Kidney (tissue), 14 donors: ENCODE measurements around the gene SIGLEC12. TPM values are rescaled to one million over a fixed set of nuclear protein-coding genes. Genes with fewer than 3 reads are reported as not detected.

Experiments used
- DNase-seq, 5 donors: peaks; one replicate each; pipeline ENCODE4 v3.0.0-alpha.2; 2013 to 2020
- FAIRE-seq: peaks from 2 replicates; lab custom pipeline; 2012; peaks lifted over from hg19 to GRCh38; lab: Jason Lieb, UNC
- H3K27ac ChIP-seq, 2 donors: one replicate each; pipeline ENCODE4 v1.7.0; 2013; ENCODE audit warnings: low read depth in 2 of 2, low read length in 2 of 2, inconsistent platforms in 1 of 2
- H3K27me3 ChIP-seq: one replicate; pipeline ENCODE4 v1.7.1; 2013; ENCODE audit warnings: low read length, inconsistent platforms; ENCODE audit not compliant: control insufficient read depth, insufficient read depth
- H3K36me3 ChIP-seq, 3 donors: one replicate each; pipeline versions ENCODE4 v1.7.0 to v1.7.1; 2013; ENCODE audit warnings: low read length in 3 of 3, control low read depth in 1 of 3, inconsistent platforms in 1 of 3; ENCODE audit not compliant: insufficient read depth in 3 of 3, control insufficient read depth in 2 of 3
- H3K4me1 ChIP-seq, 3 donors: one replicate each; pipeline versions ENCODE4 v1.7.0 to v1.7.1; 2013; ENCODE audit warnings: low read length in 3 of 3, inconsistent platforms in 1 of 3, low read depth in 1 of 3; ENCODE audit not compliant: control insufficient read depth in 2 of 3, insufficient read depth in 2 of 3
- H3K4me3 ChIP-seq, 3 donors: one replicate each; pipeline versions ENCODE4 v1.7.0 to v1.8.1; 2013; ENCODE audit warnings: low read length in 3 of 3, control low read depth in 1 of 3, inconsistent platforms in 1 of 3
- H3K9ac ChIP-seq, 3 donors: one replicate each; pipeline versions ENCODE4 v1.7.0 to v1.7.1; 2013; ENCODE audit warnings: low read length in 3 of 3, control low read depth in 1 of 3, inconsistent platforms in 1 of 3
- H3K9me3 ChIP-seq, 3 donors: one replicate each; pipeline versions ENCODE4 v1.7.0 to v1.7.1; 2013; ENCODE audit warnings: low read length in 3 of 3, control low read depth in 1 of 3, inconsistent platforms in 1 of 3; ENCODE audit not compliant: control insufficient read depth in 2 of 3, insufficient read depth in 1 of 3
- intact Hi-C: fragments of 100-400 bp; cut with DNase I; formaldehyde crosslinking; loops from one replicate; pipeline ENCODE4 v1.11.1; 2022
- polyA plus RNA-seq: library from polyadenylated mRNA; stranded (reverse); fragments of 350-450 nt; fragmentation: Illumina TruSeq; extraction: RNeasy Lipid Tissue Mini Kit (QIAGEN cat#74804); gene quantifications from one replicate; pipeline ENCODE4 v1.2.3, GENCODE V29; 2014; ENCODE audit warnings: low read depth, low replicate concordance; ENCODE audit not compliant: insufficient read depth
- total RNA-seq: library from RNA; stranded (reverse); fragmentation: NEBNext Ultra II Directional; extraction: Animal tissue kit (Norgen Biotek cat#: 25700); gene quantifications from one replicate; pipeline ENCODE4 v1.2.1, GENCODE V29; 2021
- TF ChIP-seq, protein P1 (sequence below): IDR thresholded peaks from 3 replicates; pipeline ENCODE4 v1.5.1; 2012; ENCODE audit warnings: mild to moderate bottlenecking, moderate library complexity, borderline replicate concordance; ENCODE audit not compliant: insufficient read depth; ENCODE audit errors: extremely low read depth
- donor health status: control.
- donor health status: control.
- donor health status: control.
- donor health status: control.
- donor health status: control.
- donor health status: DM: yes; HTN: yes; CAD: no.
- donor health status: Normal renal cell carcinoma (clear cell type).

Gene SIGLEC12
- total and polyA plus RNA-seq, 2 donors from 2014 or later = 0.66 TPM; not detected in 1

DNA sequence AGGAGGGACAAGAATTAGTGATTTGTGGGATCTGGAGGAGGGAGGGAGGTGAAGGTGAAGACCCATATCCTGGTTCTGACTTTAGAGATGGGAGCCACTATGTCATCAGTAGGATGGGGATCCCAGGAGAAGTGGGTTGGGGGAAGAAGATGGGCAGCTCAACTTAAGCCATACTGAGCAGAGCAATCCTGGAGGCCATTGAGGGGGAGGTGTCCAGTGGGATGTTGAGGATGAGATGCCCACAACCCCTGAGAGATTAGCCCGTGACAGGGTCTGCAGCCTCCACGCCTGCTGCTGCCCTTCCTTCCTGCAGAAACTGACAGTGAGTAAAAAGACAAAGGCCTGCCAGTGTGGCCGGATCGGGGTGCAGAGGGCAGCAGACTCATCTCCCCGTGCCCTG is 41.1 kb upstream of the SIGLEC12 start:
- no peak overlapping the region for H3K9ac ChIP-seq
- no peak for DNase-seq
- no peak overlapping the region for H3K27ac ChIP-seq
- no peak overlapping the region for H3K4me3 ChIP-seq
- no peaks in the 10 kb centered on the region for H3K9me3 ChIP-seq
- H3K36me3 ChIP-seq = no peaks in the 10 kb centered on the region
- no peaks in the 10 kb centered on the region for H3K27me3 ChIP-seq
- no peak for FAIRE-seq
- intact Hi-C loops = no loop called here
- TF ChIP-seq, protein P1, sequence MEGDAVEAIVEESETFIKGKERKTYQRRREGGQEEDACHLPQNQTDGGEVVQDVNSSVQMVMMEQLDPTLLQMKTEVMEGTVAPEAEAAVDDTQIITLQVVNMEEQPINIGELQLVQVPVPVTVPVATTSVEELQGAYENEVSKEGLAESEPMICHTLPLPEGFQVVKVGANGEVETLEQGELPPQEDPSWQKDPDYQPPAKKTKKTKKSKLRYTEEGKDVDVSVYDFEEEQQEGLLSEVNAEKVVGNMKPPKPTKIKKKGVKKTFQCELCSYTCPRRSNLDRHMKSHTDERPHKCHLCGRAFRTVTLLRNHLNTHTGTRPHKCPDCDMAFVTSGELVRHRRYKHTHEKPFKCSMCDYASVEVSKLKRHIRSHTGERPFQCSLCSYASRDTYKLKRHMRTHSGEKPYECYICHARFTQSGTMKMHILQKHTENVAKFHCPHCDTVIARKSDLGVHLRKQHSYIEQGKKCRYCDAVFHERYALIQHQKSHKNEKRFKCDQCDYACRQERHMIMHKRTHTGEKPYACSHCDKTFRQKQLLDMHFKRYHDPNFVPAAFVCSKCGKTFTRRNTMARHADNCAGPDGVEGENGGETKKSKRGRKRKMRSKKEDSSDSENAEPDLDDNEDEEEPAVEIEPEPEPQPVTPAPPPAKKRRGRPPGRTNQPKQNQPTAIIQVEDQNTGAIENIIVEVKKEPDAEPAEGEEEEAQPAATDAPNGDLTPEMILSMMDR = no peak
- no peaks in the 10 kb centered on the region for H3K4me1 ChIP-seq

DNA sequence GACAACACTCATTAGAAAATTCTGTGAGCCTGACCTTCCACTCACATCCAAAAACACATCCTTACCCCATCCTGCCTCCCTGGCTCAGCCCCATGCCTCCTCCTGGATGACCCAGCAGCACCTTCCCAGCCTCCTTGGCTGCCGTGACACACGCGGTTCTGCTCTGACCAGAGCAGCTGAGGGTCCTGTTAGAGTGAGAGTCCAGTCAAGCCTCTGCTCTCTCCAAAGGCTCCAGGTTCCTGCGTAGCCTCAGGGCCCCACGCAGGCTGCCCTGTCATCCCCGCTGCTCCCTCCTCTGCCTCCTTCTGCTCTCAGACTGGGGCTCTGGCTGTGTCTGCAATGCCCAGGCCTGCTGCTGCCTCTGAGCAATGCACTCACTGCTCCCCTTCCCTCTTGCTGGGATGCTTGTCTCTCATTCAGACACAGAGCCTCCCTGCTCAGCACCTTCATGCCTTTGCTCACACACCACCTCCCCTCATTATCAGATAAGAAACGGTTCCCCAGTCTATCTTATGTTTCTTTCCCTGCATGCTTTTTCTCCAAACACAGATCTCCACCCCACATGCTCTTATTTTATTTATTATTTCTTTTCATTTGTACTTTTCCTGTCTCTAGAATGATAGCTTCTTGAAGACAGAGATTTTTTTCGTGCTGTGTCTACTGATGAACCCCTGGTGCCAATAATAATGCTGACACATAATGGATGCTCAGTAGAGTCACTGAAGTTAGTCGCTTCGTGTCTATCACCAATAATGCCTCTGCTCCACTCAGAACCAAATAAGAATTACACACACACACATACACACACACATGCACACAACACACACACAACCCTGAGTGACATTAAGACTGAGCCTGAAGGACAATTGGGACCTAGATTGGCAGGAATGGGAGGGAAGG is 40.1 kb upstream of the SIGLEC12 start:
- no peaks in the 10 kb centered on the region for H3K9me3 ChIP-seq
- no peak overlapping the region for H3K9ac ChIP-seq
- H3K4me3 ChIP-seq = no peak overlapping the region
- intact Hi-C loops = no loop called here
- no peaks in the 10 kb centered on the region for H3K36me3 ChIP-seq
- H3K27ac ChIP-seq = no peak overlapping the region
- FAIRE-seq (no peak), DNase-seq (no peak)
- TF ChIP-seq, protein P1 = no peak
- H3K4me1 ChIP-seq = no peaks in the 10 kb centered on the region
- no peaks in the 10 kb centered on the region for H3K27me3 ChIP-seq

DNA sequence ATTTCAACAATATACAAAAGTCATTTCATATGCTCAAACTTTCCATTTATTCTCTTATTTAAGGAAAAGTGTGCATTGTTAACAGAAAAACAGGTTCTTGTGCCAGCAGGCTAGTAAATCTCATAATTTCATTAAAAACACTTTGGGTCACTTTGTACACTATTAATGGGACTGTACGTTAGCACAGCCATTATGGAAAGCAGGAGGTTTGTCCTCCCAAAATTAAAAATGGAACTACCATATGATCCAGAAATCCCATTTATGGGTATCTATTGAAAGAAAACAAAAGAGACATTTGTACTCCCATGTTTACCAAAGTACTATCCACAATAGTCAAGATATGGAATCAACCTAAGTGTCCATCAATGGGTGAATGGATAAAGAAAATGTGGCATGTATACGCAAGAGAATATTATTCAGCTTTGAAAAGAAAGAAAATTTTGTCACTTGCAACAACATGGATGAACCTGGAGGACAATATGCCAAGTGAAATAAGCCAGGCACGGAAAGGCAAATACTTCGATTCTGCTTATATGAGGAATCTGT is 38.3 kb upstream of the SIGLEC12 start:
- Histone ChIP-seq H3K27me3 (no peaks in the 10 kb centered on the region), H3K36me3 (no peaks in the 10 kb centered on the region), H3K4me3 (no peak overlapping the region), H3K9me3 (no peaks in the 10 kb centered on the region), H3K4me1 (no peaks in the 10 kb centered on the region), H3K9ac (no peak overlapping the region), H3K27ac (no peak overlapping the region)
- TF ChIP-seq, protein P1 = no peak
- intact Hi-C loops = no loop called here
- no peak for DNase-seq
- FAIRE-seq = no peak
